Mucosa of rectum (tissue), 2 donors: ENCODE measurements around the gene LYPD3.
A peak's percentile ranks its signal among the peaks of the same experiment; 100 is the strongest.

ENCODE experiments used
- H3K27ac ChIP-seq, 2 donors: one replicate each; pipeline ENCODE4 v1.7.0; 2013; ENCODE audit warnings: inconsistent platforms in 2 of 2, low read depth in 2 of 2, low read length in 2 of 2
- H3K27me3 ChIP-seq, 2 donors: one replicate each; pipeline ENCODE4 v1.7.0; 2013; ENCODE audit warnings: low read length in 2 of 2; ENCODE audit not compliant: control insufficient read depth in 2 of 2, insufficient read depth in 2 of 2
- H3K36me3 ChIP-seq, 2 donors: one replicate each; pipeline ENCODE4 v1.7.0; 2013; ENCODE audit warnings: low read length in 2 of 2; ENCODE audit not compliant: control insufficient read depth in 2 of 2, insufficient read depth in 2 of 2
- H3K4me1 ChIP-seq, 2 donors: one replicate each; pipeline ENCODE4 v1.7.0; 2013; ENCODE audit warnings: low read length in 2 of 2, mild to moderate bottlenecking in 1 of 2; ENCODE audit not compliant: control insufficient read depth in 2 of 2, insufficient read depth in 2 of 2
- H3K4me3 ChIP-seq, 2 donors: one replicate each; pipeline ENCODE4 v1.7.0; 2013; ENCODE audit warnings: low read length in 2 of 2
- H3K9ac ChIP-seq, 2 donors: one replicate each; pipeline ENCODE4 v1.7.0; 2013; ENCODE audit warnings: low read length in 2 of 2, low read depth in 1 of 2, mild to moderate bottlenecking in 1 of 2
- H3K9me3 ChIP-seq, 2 donors: one replicate each; pipeline ENCODE4 v1.7.0; 2013; ENCODE audit warnings: low read length in 2 of 2; ENCODE audit not compliant: control insufficient read depth in 2 of 2
- donor health status: healthy.
- donor health status: Normal muscosa, but diverticular disease.

The LYPD3 gene

DNA sequence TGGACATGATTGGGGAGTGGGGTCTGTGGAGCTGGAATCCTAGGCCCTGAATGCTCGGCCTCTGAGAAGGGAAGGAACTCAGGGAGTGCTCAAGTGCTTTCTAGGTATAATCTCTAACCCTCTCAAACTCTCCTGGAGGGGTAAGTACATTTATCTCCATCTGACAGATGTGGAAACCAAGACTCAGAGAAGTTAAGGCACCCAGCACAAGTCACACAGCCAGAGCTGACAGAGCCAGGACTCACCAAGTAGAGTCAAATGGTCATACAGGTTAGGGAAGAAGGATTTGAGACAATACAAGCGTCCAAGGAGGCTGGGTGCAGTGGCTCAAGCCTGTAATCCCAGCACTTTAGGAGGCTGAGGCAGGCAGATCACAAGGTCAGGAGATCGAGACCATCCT is 12.9 kb upstream of the LYPD3 start:
- Histone ChIP-seq H3K36me3 (peaks cover 11 to 15% of the 10 kb centered on the region in 2 donors), H3K9me3 (no peaks in the 10 kb centered on the region), H3K27ac (no peak overlapping the region), H3K4me1 (peaks cover 9 to 11% of the 10 kb centered on the region in 2 donors), H3K27me3 (no peaks in the 10 kb centered on the region), H3K4me3 (no peak overlapping the region), H3K9ac (no peak overlapping the region)

DNA sequence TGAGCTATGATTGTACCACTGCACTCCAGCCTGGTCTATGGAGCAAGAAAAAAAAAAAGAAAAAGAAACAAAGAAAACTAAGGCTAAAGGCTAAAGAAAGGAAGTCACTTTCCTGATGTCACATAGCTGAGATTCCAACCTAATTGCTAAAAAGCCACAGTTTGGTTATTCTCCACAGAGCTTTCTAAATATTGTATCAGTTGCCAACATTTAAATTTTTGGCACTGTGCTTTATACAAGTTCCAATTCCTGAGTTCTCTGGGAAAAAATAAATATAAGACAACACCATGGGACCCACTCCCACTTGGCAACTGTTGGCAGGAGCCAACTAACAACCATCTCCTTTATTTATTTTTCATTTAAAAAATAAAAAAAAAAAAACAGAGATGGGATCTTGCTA is 11.2 kb upstream of the LYPD3 start:
- Histone ChIP-seq H3K9ac (no peak overlapping the region), H3K36me3 (peaks cover 11 to 12% of the 10 kb centered on the region in 2 donors), H3K4me1 (peaks cover 9 to 11% of the 10 kb centered on the region in 2 donors), H3K9me3 (no peaks in the 10 kb centered on the region), H3K4me3 (no peak overlapping the region), H3K27me3 (no peaks in the 10 kb centered on the region), H3K27ac (peak overlapping the region in 1 of 2 donors; percentile 72)

DNA sequence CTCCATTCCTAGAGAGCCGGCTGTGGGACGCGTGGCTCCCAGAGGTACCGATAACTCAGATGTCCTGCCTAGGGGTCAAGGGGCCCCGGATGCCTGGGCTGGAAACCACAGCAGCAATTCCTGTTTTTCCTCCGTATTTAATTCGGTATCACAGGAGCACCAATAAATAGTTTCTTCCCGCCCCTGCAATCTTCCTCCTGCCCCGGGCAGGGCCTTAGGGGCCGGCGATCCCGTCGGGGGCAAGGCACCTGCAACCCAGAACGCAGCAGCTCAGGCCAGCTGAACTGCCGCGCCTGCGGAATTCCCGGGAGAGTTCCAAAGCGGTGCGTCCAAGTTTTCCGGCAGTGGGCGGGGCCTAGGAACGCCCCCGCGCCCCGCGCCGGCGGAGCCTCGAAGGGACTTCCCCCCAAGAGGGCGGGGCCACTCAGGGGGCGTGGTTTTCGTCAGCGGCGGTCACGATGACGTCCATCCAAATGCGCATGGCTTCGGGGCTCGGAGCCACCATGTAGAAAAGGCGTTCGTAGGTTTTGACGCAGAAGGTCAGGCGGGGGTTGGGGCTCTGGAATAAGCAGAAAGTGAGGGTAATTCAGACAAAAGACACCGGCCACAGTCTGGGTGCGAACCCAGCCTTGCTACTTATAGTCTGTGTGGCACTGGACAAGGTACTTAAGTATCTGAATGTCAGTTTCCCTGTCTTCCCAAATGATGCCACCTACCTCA is 9.7 kb upstream of the LYPD3 start:
- Histone ChIP-seq H3K4me1 (peaks cover 9 to 11% of the 10 kb centered on the region in 2 donors), H3K27me3 (no peaks in the 10 kb centered on the region), H3K36me3 (peaks cover 7 to 12% of the 10 kb centered on the region in 2 donors), H3K4me3 (peak overlapping the region; percentile 72 to 78), H3K27ac (peak overlapping the region; percentile 52 to 72), H3K9me3 (no peaks in the 10 kb centered on the region), H3K9ac (peak overlapping the region; percentile 76 to 79)

DNA sequence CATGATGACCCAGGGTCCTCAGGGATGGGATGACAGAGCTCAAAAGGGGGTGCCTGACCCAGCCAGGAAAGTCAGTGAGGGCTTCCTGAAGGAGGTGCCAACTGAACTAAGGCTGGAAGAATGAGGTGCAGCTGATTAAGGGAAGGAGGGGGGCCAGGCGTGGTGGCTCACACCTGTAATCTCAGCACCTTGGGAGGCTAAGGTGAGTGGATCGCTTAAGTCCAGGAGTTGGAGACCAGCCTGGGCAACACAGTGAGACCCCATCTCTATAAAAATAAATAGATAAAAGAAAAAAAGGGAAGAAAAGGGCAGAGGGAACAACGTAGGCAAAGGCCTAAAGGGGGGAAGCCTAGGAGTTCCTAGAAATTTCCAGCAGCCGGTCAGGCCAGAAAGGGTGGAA is 9.1 kb upstream of the LYPD3 start:
- peak overlapping the region in 1 of 2 donors; percentile 72 for H3K4me3 ChIP-seq
- peak overlapping the region; percentile 76 to 79 for H3K9ac ChIP-seq
- no peaks in the 10 kb centered on the region for H3K9me3 ChIP-seq
- H3K27me3 ChIP-seq = no peaks in the 10 kb centered on the region
- H3K27ac ChIP-seq = peak overlapping the region; percentile 52 to 72
- peaks cover 7 to 12% of the 10 kb centered on the region in 2 donors for H3K36me3 ChIP-seq
- peaks cover 9 to 11% of the 10 kb centered on the region in 2 donors for H3K4me1 ChIP-seq

DNA sequence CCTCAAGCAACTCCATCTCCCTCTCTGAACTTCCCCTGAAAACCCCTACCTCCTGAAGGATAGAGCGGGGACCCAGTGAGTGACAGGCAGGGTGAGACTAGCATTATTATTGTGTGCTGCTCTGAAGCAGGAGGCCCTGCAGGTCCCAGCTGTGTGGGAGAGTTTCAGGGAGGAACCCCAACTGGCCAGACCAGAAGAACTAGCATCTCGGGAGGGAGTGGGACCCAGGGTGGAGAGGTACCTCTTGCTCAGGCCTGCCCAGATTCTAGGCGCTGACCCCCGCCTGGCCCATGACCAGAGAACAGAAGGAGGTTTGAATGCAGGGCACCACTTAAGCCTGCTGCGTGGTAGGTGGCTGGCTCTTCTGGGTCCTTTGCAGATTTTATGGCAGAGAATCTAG is 5.7 kb upstream of the LYPD3 start:
- no peak overlapping the region for H3K27ac ChIP-seq
- H3K4me3 ChIP-seq = no peak overlapping the region

DNA sequence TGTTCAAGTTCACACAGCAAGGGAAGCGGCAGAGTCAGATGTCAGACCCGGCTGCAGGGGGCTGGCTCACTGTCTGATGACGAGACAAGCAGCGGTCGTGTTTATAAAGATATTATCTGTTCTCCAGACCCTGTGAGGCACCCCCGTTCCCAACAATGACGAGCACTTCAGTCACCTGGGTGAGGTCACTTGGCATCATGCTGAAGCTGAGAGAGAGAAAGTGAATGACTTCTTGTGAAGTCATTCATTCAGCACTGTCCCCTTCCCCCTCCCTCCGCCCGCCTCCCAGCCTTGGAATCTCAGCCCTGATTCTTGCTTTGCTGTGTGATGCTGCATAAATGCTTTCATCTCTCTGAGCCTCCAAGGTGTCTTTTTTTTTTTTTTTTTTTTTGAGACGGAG is 4.9 kb upstream of the LYPD3 start:
- Histone ChIP-seq H3K27me3 (no peaks in the 10 kb centered on the region), H3K4me1 (peaks cover 8 to 15% of the 10 kb centered on the region in 2 donors), H3K4me3 (no peak overlapping the region), H3K9me3 (no peaks in the 10 kb centered on the region), H3K36me3 (no peaks in the 10 kb centered on the region), H3K9ac (no peak overlapping the region), H3K27ac (no peak overlapping the region)

More for the DNA sequence above, 5.7 kb upstream of the LYPD3 start:
- Histone ChIP-seq H3K27me3 (no peaks in the 10 kb centered on the region), H3K9me3 (no peaks in the 10 kb centered on the region), H3K9ac (no peak overlapping the region), H3K4me1 (peaks cover 13 to 18% of the 10 kb centered on the region in 2 donors), H3K36me3 (no peaks in the 10 kb centered on the region)

DNA sequence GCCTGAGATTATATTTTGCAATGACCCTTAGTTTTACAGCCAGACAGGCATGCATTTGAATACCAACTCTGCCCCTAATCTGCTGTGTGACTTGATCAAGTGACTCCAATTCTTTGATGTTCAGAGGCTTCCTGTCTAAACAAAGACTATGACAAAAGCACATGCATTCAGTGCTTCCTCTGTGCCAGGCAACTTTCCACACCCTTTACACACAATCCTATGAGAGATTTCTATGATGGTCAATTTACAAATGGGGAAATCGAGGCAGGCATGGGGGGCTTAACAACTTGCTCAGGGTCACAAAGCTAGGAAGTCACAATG is 3.7 kb upstream of the LYPD3 start:
- no peak overlapping the region for H3K27ac ChIP-seq
- no peaks in the 10 kb centered on the region for H3K36me3 ChIP-seq
- peaks cover 8 to 11% of the 10 kb centered on the region in 2 donors for H3K4me1 ChIP-seq
- no peaks in the 10 kb centered on the region for H3K27me3 ChIP-seq
- H3K9me3 ChIP-seq = no peaks in the 10 kb centered on the region
- no peak overlapping the region for H3K4me3 ChIP-seq
- H3K9ac ChIP-seq = no peak overlapping the region

DNA sequence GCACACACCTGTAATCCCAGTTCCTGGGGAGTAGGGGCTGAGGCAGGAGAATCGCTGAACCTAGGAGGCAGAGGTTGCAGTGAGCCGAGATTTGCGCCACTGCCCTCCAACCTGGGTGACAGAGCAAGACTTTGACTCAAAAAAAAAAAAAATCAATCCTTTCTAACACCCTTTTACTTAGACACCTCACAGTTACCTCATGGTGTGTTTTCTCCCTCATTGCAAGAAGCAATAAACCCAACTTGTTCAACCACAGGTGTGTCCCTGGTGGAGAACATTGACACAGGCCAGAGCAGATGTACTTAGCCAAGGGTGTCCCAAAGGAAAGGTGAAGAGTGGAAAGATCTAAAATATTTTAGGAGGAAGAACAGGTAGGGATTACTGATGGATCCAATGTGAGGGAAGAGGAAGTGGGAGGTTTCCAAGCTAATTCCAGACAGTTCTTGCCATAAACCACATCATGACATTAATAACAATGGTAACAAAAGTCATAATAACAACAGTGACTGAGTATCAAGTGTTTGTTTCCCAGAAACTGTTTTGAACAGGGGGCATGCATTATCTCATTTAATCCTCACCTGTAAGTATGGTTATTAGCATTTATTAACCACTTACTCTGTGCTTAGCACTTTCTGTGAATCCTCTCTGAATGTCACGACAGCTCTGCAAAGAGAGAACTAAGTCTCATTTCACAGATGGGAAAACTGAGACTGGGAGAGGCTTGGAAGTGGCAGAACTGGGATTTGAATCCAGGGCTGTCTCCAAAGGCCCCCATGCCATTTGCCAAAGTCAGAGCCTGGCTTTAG is 3.1 kb upstream of the LYPD3 start:
- no peak overlapping the region for H3K9ac ChIP-seq
- H3K27ac ChIP-seq = peak overlapping the region in 1 of 2 donors; percentile 28
- H3K9me3 ChIP-seq = no peaks in the 10 kb centered on the region
- H3K36me3 ChIP-seq = no peaks in the 10 kb centered on the region
- H3K4me3 ChIP-seq = no peak overlapping the region
- H3K4me1 ChIP-seq = peaks cover 11 to 12% of the 10 kb centered on the region in 2 donors
- H3K27me3 ChIP-seq = no peaks in the 10 kb centered on the region

DNA sequence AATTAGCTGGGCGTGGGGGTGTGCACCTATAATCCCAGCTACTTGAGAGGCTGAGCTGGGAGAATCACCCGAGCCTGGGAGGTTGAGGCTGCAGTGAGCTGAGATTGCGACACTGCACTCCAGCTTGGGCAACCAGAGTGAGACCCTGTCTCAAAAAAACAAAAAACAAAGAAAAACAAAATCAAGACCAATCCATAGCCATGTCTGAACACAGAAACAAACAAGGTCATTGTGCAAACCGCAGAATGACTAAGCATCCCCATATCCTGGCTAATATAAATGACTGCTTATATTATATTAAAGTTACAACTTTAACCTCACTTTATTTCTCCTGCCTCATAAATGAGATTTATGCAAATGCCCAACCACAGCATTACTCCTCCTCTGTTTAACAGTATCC is 2.3 kb upstream of the LYPD3 start:
- no peak overlapping the region for H3K9ac ChIP-seq
- H3K36me3 ChIP-seq = no peaks in the 10 kb centered on the region
- H3K27ac ChIP-seq = no peak overlapping the region
- no peaks in the 10 kb centered on the region for H3K9me3 ChIP-seq
- no peak overlapping the region for H3K4me3 ChIP-seq
- peaks cover 11 to 16% of the 10 kb centered on the region in 2 donors for H3K4me1 ChIP-seq
- no peaks in the 10 kb centered on the region for H3K27me3 ChIP-seq

DNA sequence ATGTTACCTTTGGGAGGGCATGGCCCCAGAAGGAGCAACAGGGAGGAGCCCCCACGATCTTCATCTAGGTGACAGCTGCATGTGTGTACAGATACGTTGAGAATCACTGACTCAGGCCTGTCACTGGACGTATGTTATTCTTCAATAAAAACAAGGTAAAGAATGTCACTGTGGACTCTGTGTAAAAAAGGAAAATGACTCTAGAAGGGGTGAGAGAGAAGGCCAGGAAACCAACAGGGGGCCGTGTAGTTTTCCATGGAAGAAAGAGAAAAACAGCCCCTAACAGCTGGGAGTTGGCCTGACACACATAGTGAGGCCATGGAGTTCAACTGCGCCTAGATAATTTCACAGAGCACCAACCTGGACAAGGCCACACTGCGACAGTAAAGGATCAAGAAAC is 1.9 kb upstream of the LYPD3 start:
- Histone ChIP-seq H3K27me3 (no peaks in the 10 kb centered on the region), H3K4me1 (peaks cover 11 to 17% of the 10 kb centered on the region in 2 donors), H3K4me3 (no peak overlapping the region), H3K9me3 (no peaks in the 10 kb centered on the region), H3K27ac (no peak overlapping the region), H3K9ac (no peak overlapping the region), H3K36me3 (no peaks in the 10 kb centered on the region)
